ENCODE data around the gene EDDM3A. TPM values are rescaled to one million over a fixed set of nuclear protein-coding genes. Genes with fewer than 3 reads are reported as not detected.
"Not testable (repeated sequence)": the region's sequence is repeated elsewhere in the genome, so short reads cannot be mapped to it uniquely, and the experiment has no call there.

EDDM3A gene
- total RNA-seq, 2 donors from 2014 or later: not detected

- H3K4me3 ChIP-seq (ENCODE audit: low read length): no peak overlapping the region
- Mint-ChIP-seq H3K4me1 (no peaks in the 10 kb centered on the region), H3K4me3 (no peak overlapping the region), H3K36me3 (ENCODE audit: low read depth) (no peaks in the 10 kb centered on the region), H3K9me3 (no peaks in the 10 kb centered on the region), H3K27me3 (ENCODE audit: insufficient read depth) (no peaks in the 10 kb centered on the region), H3K27ac (no peak overlapping the region)
- peaks cover 27% of the 10 kb centered on the region for H3K9me3 ChIP-seq (ENCODE audit: control insufficient read depth, low read length)
- H3K27ac ChIP-seq (ENCODE audit: low read depth, low read length): no peak overlapping the region
- no peaks in the 10 kb centered on the region for H3K4me1 ChIP-seq (ENCODE audit: control insufficient read depth, insufficient read depth, low read length)
- H3K27me3 ChIP-seq (ENCODE audit: control insufficient read depth, insufficient read depth, low read length, poor library complexity, severe bottlenecking): no peaks in the 10 kb centered on the region
- H3K36me3 ChIP-seq (ENCODE audit: control insufficient read depth, insufficient read depth, low read length): peaks cover 13% of the 10 kb centered on the region
- TF ChIP-seq CTCF (conservative IDR thresholded peaks at IDR 0.05): no peak
- DNase-seq: no peak
- no peak overlapping the region for H3K9ac ChIP-seq (ENCODE audit: extremely low read depth, low read length, poor library complexity, severe bottlenecking)
Observed at GRCh38 chr14:20698018-20698329, 47.7 kb upstream of the EDDM3A start.

- H3K36me3 Mint-ChIP-seq (ENCODE audit: low read depth): no peaks in the 10 kb centered on the region
- TF ChIP-seq CTCF (conservative IDR thresholded peaks at IDR 0.05): no peak
- Histone ChIP-seq H3K27ac (ENCODE audit: low read depth, low read length) (no peak overlapping the region), H3K4me3 (ENCODE audit: low read length) (no peak overlapping the region), H3K36me3 (ENCODE audit: control insufficient read depth, insufficient read depth, low read length) (peaks cover 13% of the 10 kb centered on the region), H3K9ac (ENCODE audit: extremely low read depth, low read length, poor library complexity, severe bottlenecking) (no peak overlapping the region), H3K27me3 (ENCODE audit: control insufficient read depth, insufficient read depth, low read length, poor library complexity, severe bottlenecking) (no peaks in the 10 kb centered on the region), H3K9me3 (ENCODE audit: control insufficient read depth, low read length) (peaks cover 29% of the 10 kb centered on the region), H3K4me1 (ENCODE audit: control insufficient read depth, insufficient read depth, low read length) (no peaks in the 10 kb centered on the region)
- H3K27ac Mint-ChIP-seq: no peak overlapping the region
- no peak for DNase-seq
- WGBS, 2 experiments (ENCODE audit: insufficient coverage in 1 of 2, insufficient read length in 1 of 2): 92 to 94% methylated on average over 4 to 5 of the region's 5 CpGs
- H3K27me3 Mint-ChIP-seq (ENCODE audit: insufficient read depth): no peaks in the 10 kb centered on the region
- no peaks in the 10 kb centered on the region for H3K4me1 Mint-ChIP-seq
- no peaks in the 10 kb centered on the region for H3K9me3 Mint-ChIP-seq
- no peak overlapping the region for H3K4me3 Mint-ChIP-seq
Observed at GRCh38 chr14:20698934-20699333, 46.8 kb upstream of the EDDM3A start.

- no peak for DNase-seq
- peaks cover 39% of the 10 kb centered on the region for H3K9me3 ChIP-seq (ENCODE audit: control insufficient read depth, low read length)
- no peak for TF ChIP-seq CTCF (conservative IDR thresholded peaks at IDR 0.05)
- no peak overlapping the region for H3K4me3 ChIP-seq (ENCODE audit: low read length)
- no peaks in the 10 kb centered on the region for H3K27me3 ChIP-seq (ENCODE audit: control insufficient read depth, insufficient read depth, low read length, poor library complexity, severe bottlenecking)
- Mint-ChIP-seq H3K9me3 (no peaks in the 10 kb centered on the region), H3K4me3 (no peak overlapping the region), H3K27me3 (ENCODE audit: insufficient read depth) (no peaks in the 10 kb centered on the region), H3K4me1 (no peaks in the 10 kb centered on the region), H3K36me3 (ENCODE audit: low read depth) (no peaks in the 10 kb centered on the region), H3K27ac (no peak overlapping the region)
- H3K4me1 ChIP-seq (ENCODE audit: control insufficient read depth, insufficient read depth, low read length): no peaks in the 10 kb centered on the region
- H3K9ac ChIP-seq (ENCODE audit: extremely low read depth, low read length, poor library complexity, severe bottlenecking): no peak overlapping the region
- H3K27ac ChIP-seq (ENCODE audit: low read depth, low read length): no peak overlapping the region
- H3K36me3 ChIP-seq (ENCODE audit: control insufficient read depth, insufficient read depth, low read length): peaks cover 13% of the 10 kb centered on the region
Observed at GRCh38 chr14:20699931-20700330, 45.8 kb upstream of the EDDM3A start.

- H3K27me3 ChIP-seq (ENCODE audit: control insufficient read depth, insufficient read depth, low read length, poor library complexity, severe bottlenecking); H3K27ac ChIP-seq (ENCODE audit: low read depth, low read length); H3K4me1 ChIP-seq (ENCODE audit: control insufficient read depth, insufficient read depth, low read length); H3K4me3 Mint-ChIP-seq; H3K9ac ChIP-seq (ENCODE audit: extremely low read depth, low read length, poor library complexity, severe bottlenecking); H3K4me1 Mint-ChIP-seq; H3K4me3 ChIP-seq (ENCODE audit: low read length); H3K36me3 Mint-ChIP-seq (ENCODE audit: low read depth); DNase-seq; H3K27ac Mint-ChIP-seq; H3K27me3 Mint-ChIP-seq (ENCODE audit: insufficient read depth); H3K9me3 Mint-ChIP-seq: not testable (repeated sequence)
- peaks cover 13% of the 10 kb centered on the region for H3K36me3 ChIP-seq (ENCODE audit: control insufficient read depth, insufficient read depth, low read length)
- 95 to 97% methylated on average over 3 to 7 of the region's 7 CpGs for WGBS, 2 experiments (ENCODE audit: insufficient coverage in 1 of 2, insufficient read length in 1 of 2)
- H3K9me3 ChIP-seq (ENCODE audit: control insufficient read depth, low read length): peaks cover 49% of the 10 kb centered on the region
Observed at GRCh38 chr14:20700965-20701364, 44.7 kb upstream of the EDDM3A start.
